ENCODE measurements around the gene NDUFA8. TPM values are rescaled to one million over a fixed set of nuclear protein-coding genes. Genes with fewer than 3 reads are reported as not detected.
"Not testable (repeated sequence)": the region's sequence is repeated elsewhere in the genome, so short reads cannot be mapped to it uniquely, and the experiment has no call there.

Gene NDUFA8
- total RNA-seq, 4 donors from 2014 or later, result 55.7 to 83.3 (median 76.1) TPM

GRCh38 chr9:122119166-122119521, 40.4 kb downstream of the NDUFA8 start:
- TF ChIP-seq CTCF (IDR thresholded peaks at IDR 0.05), result no peak
- no peak for TF ChIP-seq EP300 (IDR thresholded peaks at IDR 0.05)
- TF ChIP-seq POLR2AphosphoS5 (IDR thresholded peaks at IDR 0.05), result no peak
- TF ChIP-seq POLR2A (IDR thresholded peaks at IDR 0.05; ENCODE audit: low read depth), result no peak
- peaks cover 0 to 9% (median 2%) of the 10 kb centered on the region in 4 donors for H3K4me1 ChIP-seq
- no peak overlapping the region for H3K27ac ChIP-seq (replicated peaks in 1 of 4)
- no peak overlapping the region for H3K4me3 ChIP-seq
- WGBS, result 89% methylated on average over 13 of the region's 13 CpGs
- intact Hi-C loops (cut with DNase I), result no loop called here
- H3K36me3 ChIP-seq, result no peaks in the 10 kb centered on the region
- no peaks in the 10 kb centered on the region for H3K9me3 ChIP-seq
- no peaks in the 10 kb centered on the region for H3K27me3 ChIP-seq
- DNase-seq (ENCODE audit: extremely low spot score), result no peak

- 71% methylated on average over 5 of the region's 5 CpGs for WGBS
Measured at GRCh38 chr9:122118343-122119165, 41.0 kb downstream of the NDUFA8 start.

GRCh38 chr9:122117241-122117640, 42.3 kb downstream of the NDUFA8 start:
- H3K36me3 ChIP-seq, result not testable (repeated sequence)

More at GRCh38 chr9:122118343-122119165, 41.0 kb downstream of the NDUFA8 start:
- Histone ChIP-seq H3K27ac (replicated peaks in 1 of 4) (no peak overlapping the region), H3K36me3 (no peaks in the 10 kb centered on the region), H3K9me3 (no peaks in the 10 kb centered on the region), H3K4me3 (no peak overlapping the region), H3K4me1 (peaks cover 0 to 9% (median 2%) of the 10 kb centered on the region in 4 donors), H3K27me3 (no peaks in the 10 kb centered on the region)
- intact Hi-C loops (cut with DNase I), result no loop called here
- TF ChIP-seq POLR2A (IDR thresholded peaks at IDR 0.05; ENCODE audit: low read depth) (no peak), POLR2AphosphoS5 (IDR thresholded peaks at IDR 0.05) (no peak), EP300 (IDR thresholded peaks at IDR 0.05) (no peak), CTCF (IDR thresholded peaks at IDR 0.05) (no peak)
- no peak for DNase-seq (ENCODE audit: extremely low spot score)

GRCh38 chr9:122116448-122117173, 43.0 kb downstream of the NDUFA8 start:
- H3K36me3 ChIP-seq, result no peaks in the 10 kb centered on the region
- DNase-seq (ENCODE audit: extremely low spot score), result no peak
- H3K27me3 ChIP-seq, result no peaks in the 10 kb centered on the region
- WGBS, result 92% methylated on average over 9 of the region's 10 CpGs
- H3K9me3 ChIP-seq, result no peaks in the 10 kb centered on the region
- no peaks in the 10 kb centered on the region for H3K4me1 ChIP-seq
- intact Hi-C loops (cut with DNase I), result no loop called here
- no peak overlapping the region for H3K4me3 ChIP-seq
- no peak overlapping the region for H3K27ac ChIP-seq (replicated peaks in 1 of 4)
- TF ChIP-seq CTCF (IDR thresholded peaks at IDR 0.05) (no peak), EP300 (IDR thresholded peaks at IDR 0.05) (no peak), POLR2A (IDR thresholded peaks at IDR 0.05; ENCODE audit: low read depth) (no peak), POLR2AphosphoS5 (IDR thresholded peaks at IDR 0.05) (no peak)

More at GRCh38 chr9:122117241-122117640, 42.3 kb downstream of the NDUFA8 start:
- H3K27me3 ChIP-seq; H3K4me3 ChIP-seq; intact Hi-C loops (cut with DNase I); H3K27ac ChIP-seq (replicated peaks in 1 of 4); DNase-seq (ENCODE audit: extremely low spot score); H3K4me1 ChIP-seq; H3K9me3 ChIP-seq: not testable (repeated sequence)
- 74% methylated on average over 9 of the region's 9 CpGs for WGBS

- H3K27ac ChIP-seq (replicated peaks in 1 of 4), result no peak overlapping the region
- H3K27me3 ChIP-seq, result no peaks in the 10 kb centered on the region
- no peaks in the 10 kb centered on the region for H3K4me1 ChIP-seq
- 78% methylated on average over 4 of the region's 4 CpGs for WGBS
- no peaks in the 10 kb centered on the region for H3K36me3 ChIP-seq
- no peak overlapping the region for H3K4me3 ChIP-seq
- intact Hi-C loops (cut with DNase I), result no loop called here
- no peaks in the 10 kb centered on the region for H3K9me3 ChIP-seq
- TF ChIP-seq EP300 (IDR thresholded peaks at IDR 0.05) (no peak), POLR2AphosphoS5 (IDR thresholded peaks at IDR 0.05) (no peak), CTCF (IDR thresholded peaks at IDR 0.05) (no peak), POLR2A (IDR thresholded peaks at IDR 0.05; ENCODE audit: low read depth) (no peak)
- no peak for DNase-seq (ENCODE audit: extremely low spot score)
Measured at GRCh38 chr9:122116040-122116439, 43.5 kb downstream of the NDUFA8 start.

Data from esophagus muscularis mucosa (tissue), 4 donors.